Measurements from ENCODE around the gene EGFL7. TPM values are rescaled to one million over a fixed set of nuclear protein-coding genes. Genes with fewer than 3 reads are reported as not detected.

The EGFL7 gene
- total RNA-seq, 1 experiment from 2014 or later, result 53.1 TPM

DNA sequence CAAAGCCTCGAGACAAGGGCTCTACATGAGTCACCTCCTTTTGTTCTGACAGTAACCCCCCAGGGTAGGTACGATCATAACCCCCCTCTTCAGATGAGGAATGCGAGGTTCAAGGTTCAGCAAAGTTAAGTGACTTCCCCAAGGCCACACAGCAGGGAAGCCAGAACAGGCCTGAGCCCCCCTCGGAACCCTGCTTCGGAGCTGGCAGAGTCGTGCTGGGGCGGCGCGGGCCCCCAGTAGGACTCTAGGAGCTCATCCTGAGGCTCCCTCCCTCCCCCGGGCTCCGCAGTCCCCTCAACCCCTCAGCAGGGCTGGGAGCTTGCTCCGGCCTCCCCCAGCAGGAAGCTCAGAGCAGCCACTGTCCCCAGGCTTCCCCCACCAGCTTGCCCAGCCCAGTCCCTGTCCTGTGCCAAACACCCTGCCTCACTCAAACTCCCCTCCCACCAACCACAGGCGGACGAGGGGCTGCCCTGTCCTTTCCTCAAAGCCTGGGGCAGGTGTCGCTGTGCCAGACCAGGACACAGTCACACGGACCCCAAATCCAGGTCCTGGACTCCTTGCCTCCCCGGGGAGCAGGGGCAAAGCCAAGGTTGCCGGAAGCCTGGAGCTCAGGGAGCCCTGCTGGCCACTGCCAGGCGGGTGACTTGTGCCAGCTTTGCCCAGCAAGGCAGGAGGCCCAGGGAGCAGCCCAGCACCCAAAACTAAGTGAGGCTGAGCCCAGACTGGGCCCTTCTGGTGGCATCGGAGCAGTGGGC, 19.4 kb downstream of the EGFL7 start:
- no peaks in the 10 kb centered on the region for H3K9me2 ChIP-seq (ENCODE audit: insufficient read depth)
- peaks cover 10% of the 10 kb centered on the region for H3K4me1 ChIP-seq (replicated peaks; ENCODE audit: insufficient read depth)
- no peaks in the 10 kb centered on the region for H3K9me3 ChIP-seq (ENCODE audit: insufficient read depth, low read depth)
- H3K27me3 ChIP-seq (ENCODE audit: insufficient read depth, low read depth), result no peaks in the 10 kb centered on the region
- peaks cover 8% of the 10 kb centered on the region; the same call in 1 of the 2 replicates for H3F3A ChIP-seq (ENCODE audit: insufficient read depth, low read depth)
- ChIA-PET POLR2A (ENCODE audit: unreplicated experiment) (interaction anchor here (0.5 kb wide), 1 partner anchor 11 kb away, joined by 6 read pairs; no protein-coding TSS in a partner anchor), CTCF (interaction anchor here (0.6 kb wide), 1 partner anchor 905 kb away, joined by 4 read pairs; no protein-coding TSS in a partner anchor)
- H3K4me2 ChIP-seq, result no peak overlapping the region
- no peaks in the 10 kb centered on the region for H3K36me3 ChIP-seq (ENCODE audit: low read depth)
- BruUV-seq (replicated peaks), result no TSS peak
- no peak overlapping the region for H3K4me3 ChIP-seq
- no peak overlapping the region for H2AFZ ChIP-seq
- no peak for DNase-seq
- TF ChIP-seq, protein P1, sequence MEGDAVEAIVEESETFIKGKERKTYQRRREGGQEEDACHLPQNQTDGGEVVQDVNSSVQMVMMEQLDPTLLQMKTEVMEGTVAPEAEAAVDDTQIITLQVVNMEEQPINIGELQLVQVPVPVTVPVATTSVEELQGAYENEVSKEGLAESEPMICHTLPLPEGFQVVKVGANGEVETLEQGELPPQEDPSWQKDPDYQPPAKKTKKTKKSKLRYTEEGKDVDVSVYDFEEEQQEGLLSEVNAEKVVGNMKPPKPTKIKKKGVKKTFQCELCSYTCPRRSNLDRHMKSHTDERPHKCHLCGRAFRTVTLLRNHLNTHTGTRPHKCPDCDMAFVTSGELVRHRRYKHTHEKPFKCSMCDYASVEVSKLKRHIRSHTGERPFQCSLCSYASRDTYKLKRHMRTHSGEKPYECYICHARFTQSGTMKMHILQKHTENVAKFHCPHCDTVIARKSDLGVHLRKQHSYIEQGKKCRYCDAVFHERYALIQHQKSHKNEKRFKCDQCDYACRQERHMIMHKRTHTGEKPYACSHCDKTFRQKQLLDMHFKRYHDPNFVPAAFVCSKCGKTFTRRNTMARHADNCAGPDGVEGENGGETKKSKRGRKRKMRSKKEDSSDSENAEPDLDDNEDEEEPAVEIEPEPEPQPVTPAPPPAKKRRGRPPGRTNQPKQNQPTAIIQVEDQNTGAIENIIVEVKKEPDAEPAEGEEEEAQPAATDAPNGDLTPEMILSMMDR (conservative IDR thresholded peaks at IDR 0.05), result no peak
- no peak for TF ChIP-seq EZH2 (IDR thresholded peaks at IDR 0.05; ENCODE audit: low read depth)
- H3K27ac ChIP-seq, result no peak overlapping the region
- peaks cover 29% of the 10 kb centered on the region for H3K79me2 ChIP-seq (ENCODE audit: low read depth)
- H4K20me1 ChIP-seq (ENCODE audit: insufficient read depth), result peaks cover 36% of the 10 kb centered on the region
- intact Hi-C loops (cut with micrococcal nuclease; ENCODE audit: unreplicated experiment), result no loop called here

DNA sequence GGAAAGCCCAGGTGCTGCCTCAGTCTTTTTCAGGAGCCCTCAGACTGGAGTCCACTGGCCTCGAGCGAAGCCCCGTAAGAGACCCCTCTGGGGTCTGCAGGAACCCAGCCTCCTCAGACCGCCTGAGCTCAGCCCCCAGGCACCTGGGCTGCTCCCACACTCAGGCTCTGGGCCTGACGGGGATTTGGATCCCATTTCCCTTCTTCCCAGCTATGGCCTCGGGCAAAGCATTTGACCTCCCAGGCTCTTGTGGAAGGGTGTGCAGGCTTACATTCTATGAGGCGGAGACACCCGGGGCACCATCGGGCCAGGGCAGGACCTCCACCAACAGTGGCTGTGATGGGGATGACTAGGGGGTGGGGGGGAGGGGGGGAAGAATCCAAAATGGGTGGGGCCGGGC, 20.0 kb downstream of the EGFL7 start:
- H3K36me3 ChIP-seq (ENCODE audit: low read depth), result no peaks in the 10 kb centered on the region
- H3K9me3 ChIP-seq (ENCODE audit: insufficient read depth, low read depth), result no peaks in the 10 kb centered on the region
- peaks cover 36% of the 10 kb centered on the region for H4K20me1 ChIP-seq (ENCODE audit: insufficient read depth)
- intact Hi-C loops (cut with micrococcal nuclease; ENCODE audit: unreplicated experiment), result no loop called here
- H3K9me2 ChIP-seq (ENCODE audit: insufficient read depth), result no peaks in the 10 kb centered on the region
- TF ChIP-seq, protein P1 (conservative IDR thresholded peaks at IDR 0.05), result no peak
- no peak for TF ChIP-seq EZH2 (IDR thresholded peaks at IDR 0.05; ENCODE audit: low read depth)
- H3K4me2 ChIP-seq, result no peak overlapping the region
- H2AFZ ChIP-seq, result no peak overlapping the region
- ChIA-PET POLR2A (ENCODE audit: unreplicated experiment) (no interaction called here), CTCF (interaction anchor here (0.6 kb wide), 1 partner anchor 905 kb away, joined by 4 read pairs; no protein-coding TSS in a partner anchor)
- H3K4me3 ChIP-seq, result no peak overlapping the region
- no peak for DNase-seq
- H3K27ac ChIP-seq, result no peak overlapping the region
- peaks cover 11% of the 10 kb centered on the region for H3K4me1 ChIP-seq (replicated peaks; ENCODE audit: insufficient read depth)
- peaks cover 8% of the 10 kb centered on the region; the same call in 1 of the 2 replicates for H3F3A ChIP-seq (ENCODE audit: insufficient read depth, low read depth)
- H3K79me2 ChIP-seq (ENCODE audit: low read depth), result peaks cover 29% of the 10 kb centered on the region
- H3K27me3 ChIP-seq (ENCODE audit: insufficient read depth, low read depth), result no peaks in the 10 kb centered on the region
- no TSS peak for BruUV-seq (replicated peaks)

DNA sequence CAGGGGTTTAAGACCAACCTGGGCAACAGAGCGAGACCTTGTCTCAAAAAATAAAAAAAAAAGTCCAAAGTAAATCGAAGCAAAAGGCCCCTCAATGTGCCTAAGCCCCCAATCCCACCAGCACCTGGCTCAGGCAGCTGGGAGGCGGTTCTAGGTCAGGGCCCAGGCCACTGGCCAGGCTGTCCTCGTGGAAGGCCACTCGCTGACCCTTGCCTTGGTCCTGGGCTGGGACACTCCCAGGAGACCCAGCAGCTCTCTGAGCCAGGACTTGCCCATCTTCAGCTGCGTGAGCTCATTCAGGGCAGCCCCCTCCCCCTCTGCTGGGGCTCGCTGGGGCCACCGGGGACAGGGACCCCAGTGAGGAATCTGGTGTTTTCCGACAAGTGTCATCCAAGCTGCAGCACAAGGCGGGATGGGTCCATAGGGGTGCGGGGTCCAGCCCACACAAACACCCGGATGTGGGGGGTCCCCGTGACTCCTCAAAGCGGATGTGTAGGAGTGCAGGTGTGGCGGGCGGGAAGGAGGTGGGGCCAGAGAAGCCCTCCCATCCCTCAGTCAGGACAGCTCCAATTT, 20.5 kb downstream of the EGFL7 start:
- Histone ChIP-seq H3K4me1 (replicated peaks; ENCODE audit: insufficient read depth) (peaks cover 16% of the 10 kb centered on the region), H3K4me2 (no peak overlapping the region), H3K9me3 (ENCODE audit: insufficient read depth, low read depth) (no peaks in the 10 kb centered on the region), H3K27me3 (ENCODE audit: insufficient read depth, low read depth) (no peaks in the 10 kb centered on the region), H3K4me3 (no peak overlapping the region), H3K79me2 (ENCODE audit: low read depth) (peaks cover 29% of the 10 kb centered on the region), H3F3A (ENCODE audit: insufficient read depth, low read depth) (peaks cover 11% of the 10 kb centered on the region; the same call in 1 of the 2 replicates), H3K9me2 (ENCODE audit: insufficient read depth) (no peaks in the 10 kb centered on the region), H2AFZ (no peak overlapping the region), H3K27ac (no peak overlapping the region), H3K36me3 (ENCODE audit: low read depth) (no peaks in the 10 kb centered on the region), H4K20me1 (ENCODE audit: insufficient read depth) (peaks cover 36% of the 10 kb centered on the region)
- BruUV-seq (replicated peaks), result no TSS peak
- ChIA-PET POLR2A (ENCODE audit: unreplicated experiment) (no interaction called here), CTCF (interaction anchor here (0.6 kb wide), 1 partner anchor 904 kb away, joined by 4 read pairs; no protein-coding TSS in a partner anchor)
- intact Hi-C loops (cut with micrococcal nuclease; ENCODE audit: unreplicated experiment), result no loop called here
- no peak for DNase-seq
- TF ChIP-seq EZH2 (IDR thresholded peaks at IDR 0.05; ENCODE audit: low read depth), result no peak
- TF ChIP-seq, protein P1 (conservative IDR thresholded peaks at IDR 0.05), result no peak
